Karpas-422 (cell line): Measurements from ENCODE around the gene PLSCR1. TPM values are rescaled to one million over a fixed set of nuclear protein-coding genes. Genes with fewer than 3 reads are reported as not detected.

Experiments used
- DNase-seq: peaks from one replicate; pipeline ENCODE4 v3.0.0-alpha.2; 2015
- H2AFZ ChIP-seq: fragments of 200-600 bp; sonication (generic); 2 replicates; pipeline ENCODE4 v1.6.1; 2014; ENCODE audit warnings: antibody characterized with exemption, low read length, mixed read lengths
- H3K27ac ChIP-seq: fragments of 200-600 bp; sonication (generic); 2 replicates; pipeline ENCODE4 v1.5.1; 2014; ENCODE audit warnings: mild to moderate bottlenecking, low read length, moderate library complexity
- H3K27me3 ChIP-seq: fragments of 200-600 bp; sonication (generic); 2 replicates; pipeline ENCODE4 v1.6.1; 2014; ENCODE audit warnings: low read length, mixed read lengths
- H3K36me3 ChIP-seq: fragments of 200-600 bp; sonication (generic); 2 replicates; pipeline ENCODE4 v1.6.1; 2014; ENCODE audit warnings: low read length, mixed read lengths; ENCODE audit not compliant: insufficient read depth
- H3K4me1 ChIP-seq: fragments of 200-600 bp; sonication (generic); 2 replicates; pipeline ENCODE4 v1.6.1; 2014; ENCODE audit warnings: mild to moderate bottlenecking, low read length, mixed read lengths
- H3K4me2 ChIP-seq: fragments of 200-600 bp; sonication (generic); 2 replicates; pipeline ENCODE4 v1.6.1; 2014; ENCODE audit warnings: low read length, low read depth, mild to moderate bottlenecking; ENCODE audit not compliant: poor library complexity, severe bottlenecking
- H3K4me3 ChIP-seq: fragments of 200-600 bp; sonication (generic); 2 replicates; pipeline ENCODE4 v1.5.1; 2014; ENCODE audit warnings: mild to moderate bottlenecking, antibody characterized with exemption, low read length, mixed read lengths
- H3K79me2 ChIP-seq: fragments of 200-600 bp; sonication (generic); 2 replicates; pipeline ENCODE4 v1.6.1; 2014; ENCODE audit warnings: mild to moderate bottlenecking, low read length, mixed read lengths
- H3K9ac ChIP-seq: fragments of 200-600 bp; sonication (generic); 2 replicates; pipeline ENCODE4 v1.6.0; 2014; ENCODE audit warnings: low read length
- H3K9me2 ChIP-seq: fragments of 200-600 bp; sonication (generic), shearing (Covaris generic); replicated peaks from 2 replicates; pipeline ENCODE4 v1.6.0; 2014; ENCODE audit warnings: mild to moderate bottlenecking, low read length, moderate library complexity; ENCODE audit not compliant: insufficient read depth
- H3K9me3 ChIP-seq: fragments of 300-700, 200-600 bp; sonication (generic); 2 replicates; pipeline ENCODE4 v1.6.1; 2014; ENCODE audit warnings: low read length, mixed read lengths
- H4K20me1 ChIP-seq: fragments of 200-600 bp; sonication (generic); 2 replicates; pipeline ENCODE4 v1.6.1; 2014; ENCODE audit warnings: mild to moderate bottlenecking, antibody characterized with exemption, low read length, low read depth; ENCODE audit not compliant: insufficient read depth
- total RNA-seq: library from RNA; depleted of rRNA; stranded (reverse); fragments of >200 nt; shearing (Covaris generic); gene quantifications from 2 replicates; pipeline ENCODE4 v1.2.3, GENCODE V29; 2014; ENCODE audit warnings: low replicate concordance

The PLSCR1 gene
- total RNA-seq, 1 experiment from 2014 or later = 26.2 TPM

- Histone ChIP-seq H3K79me2 (no peaks in the 10 kb centered on the region), H3K36me3 (no peaks in the 10 kb centered on the region), H4K20me1 (no peaks in the 10 kb centered on the region), H3K27me3 (no peaks in the 10 kb centered on the region), H2AFZ (no peak overlapping the region), H3K27ac (no peak overlapping the region), H3K4me2 (no peak overlapping the region), H3K9me3 (no peaks in the 10 kb centered on the region), H3K9me2 (no peaks in the 10 kb centered on the region), H3K4me1 (peaks cover 6% of the 10 kb centered on the region; the same call in 1 of the 2 replicates), H3K4me3 (no peak overlapping the region), H3K9ac (no peak overlapping the region)
- no peak for DNase-seq
Measured at GRCh38 chr3:146519810-146520209, 24.6 kb downstream of the PLSCR1 start.

GRCh38 chr3:146517684-146518435 is 26.5 kb downstream of the PLSCR1 start:
- Histone ChIP-seq H3K27ac (no peak overlapping the region), H3K27me3 (no peaks in the 10 kb centered on the region), H3K79me2 (no peaks in the 10 kb centered on the region), H3K9me3 (no peaks in the 10 kb centered on the region), H3K4me2 (no peak overlapping the region), H3K9ac (no peak overlapping the region), H3K4me3 (no peak overlapping the region), H3K4me1 (peaks cover 6% of the 10 kb centered on the region; the same call in 1 of the 2 replicates), H4K20me1 (no peaks in the 10 kb centered on the region), H3K9me2 (no peaks in the 10 kb centered on the region), H3K36me3 (no peaks in the 10 kb centered on the region), H2AFZ (no peak overlapping the region)
- DNase-seq = no peak

- H3K4me1 ChIP-seq = no peaks in the 10 kb centered on the region
- no peaks in the 10 kb centered on the region for H3K79me2 ChIP-seq
- no peak for DNase-seq
- H3K27ac ChIP-seq = no peak overlapping the region
- no peaks in the 10 kb centered on the region for H3K9me3 ChIP-seq
- no peaks in the 10 kb centered on the region for H3K27me3 ChIP-seq
- H3K36me3 ChIP-seq = no peaks in the 10 kb centered on the region
- H3K4me3 ChIP-seq = no peak overlapping the region
- no peaks in the 10 kb centered on the region for H4K20me1 ChIP-seq
- no peaks in the 10 kb centered on the region for H3K9me2 ChIP-seq
- H3K9ac ChIP-seq = no peak overlapping the region
- no peak overlapping the region for H2AFZ ChIP-seq
- no peak overlapping the region for H3K4me2 ChIP-seq
Measured at GRCh38 chr3:146513386-146514051, 30.9 kb downstream of the PLSCR1 start.

GRCh38 chr3:146511402-146512134 is 32.8 kb downstream of the PLSCR1 start:
- Histone ChIP-seq H3K4me2 (no peak overlapping the region), H3K9me2 (no peaks in the 10 kb centered on the region), H3K36me3 (no peaks in the 10 kb centered on the region), H3K27ac (no peak overlapping the region), H3K9me3 (no peaks in the 10 kb centered on the region), H3K4me1 (no peaks in the 10 kb centered on the region), H3K27me3 (no peaks in the 10 kb centered on the region), H2AFZ (no peak overlapping the region), H4K20me1 (no peaks in the 10 kb centered on the region), H3K79me2 (no peaks in the 10 kb centered on the region), H3K4me3 (no peak overlapping the region), H3K9ac (no peak overlapping the region)
- no peak for DNase-seq

GRCh38 chr3:146507331-146508120 is 36.9 kb downstream of the PLSCR1 start:
- Histone ChIP-seq H3K36me3 (no peaks in the 10 kb centered on the region), H3K9me2 (no peaks in the 10 kb centered on the region), H3K4me1 (peaks cover 25% of the 10 kb centered on the region), H3K79me2 (no peaks in the 10 kb centered on the region), H4K20me1 (no peaks in the 10 kb centered on the region), H3K27ac (no peak overlapping the region), H3K4me3 (no peak overlapping the region), H2AFZ (no peak overlapping the region), H3K4me2 (no peak overlapping the region), H3K9me3 (no peaks in the 10 kb centered on the region), H3K9ac (no peak overlapping the region), H3K27me3 (no peaks in the 10 kb centered on the region)
- DNase-seq = no peak

DNA sequence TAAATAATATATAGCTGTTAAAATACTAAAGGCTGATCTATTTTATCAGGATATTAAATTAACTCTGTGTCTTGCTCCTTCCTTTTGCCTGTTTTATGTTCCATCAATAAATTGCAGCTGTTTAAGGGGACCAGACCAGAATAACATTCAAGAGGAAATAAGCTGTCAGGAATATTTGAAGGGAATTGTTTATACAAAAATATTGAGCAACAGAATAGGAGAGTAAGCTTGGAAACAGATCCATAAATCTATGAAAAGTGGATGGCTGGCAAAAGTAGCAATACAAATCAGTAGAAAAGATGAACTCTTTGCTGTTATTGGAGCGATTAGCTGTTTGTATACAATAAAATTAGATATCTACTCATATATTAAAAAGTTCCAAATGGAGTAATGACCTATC is 38.9 kb downstream of the PLSCR1 start:
- Histone ChIP-seq H3K36me3 (no peaks in the 10 kb centered on the region), H3K27me3 (no peaks in the 10 kb centered on the region), H3K4me3 (no peak overlapping the region), H3K79me2 (no peaks in the 10 kb centered on the region), H3K4me2 (no peak overlapping the region), H2AFZ (no peak overlapping the region), H4K20me1 (no peaks in the 10 kb centered on the region), H3K9me2 (no peaks in the 10 kb centered on the region), H3K9me3 (no peaks in the 10 kb centered on the region), H3K4me1 (peaks cover 25% of the 10 kb centered on the region), H3K9ac (no peak overlapping the region), H3K27ac (no peak overlapping the region)
- no peak for DNase-seq

DNA sequence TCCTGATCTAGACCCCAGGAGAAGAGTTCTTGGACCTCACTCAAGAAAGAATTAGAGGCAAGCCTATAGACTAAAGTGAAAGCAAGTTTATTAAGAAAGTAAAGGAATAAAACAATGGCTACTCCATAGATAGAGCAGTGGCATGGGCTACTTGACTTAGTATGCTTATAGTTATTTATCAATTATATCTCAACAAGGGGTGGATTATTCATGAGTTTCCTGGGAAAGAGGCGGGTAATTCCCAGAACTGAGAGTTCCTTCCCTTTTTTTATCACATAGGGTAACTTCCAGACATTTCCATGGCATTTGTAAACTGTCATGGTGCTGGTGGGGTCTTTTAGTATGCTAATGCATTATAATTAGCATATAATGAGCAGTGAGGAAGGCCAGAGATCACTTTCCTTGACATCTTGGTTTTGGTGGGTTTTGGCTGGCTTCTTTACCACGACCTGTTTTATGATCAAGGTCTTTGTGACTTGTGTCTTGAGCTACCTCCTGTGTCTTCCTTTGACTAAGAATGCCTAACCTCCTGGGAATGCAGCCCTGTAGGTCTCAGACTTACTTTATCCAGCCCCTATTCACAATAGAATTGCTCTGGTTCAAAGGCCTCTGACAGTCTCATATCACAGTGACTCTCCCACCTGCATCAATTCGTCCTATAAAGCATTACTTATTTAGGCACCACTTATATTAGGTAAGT is 39.8 kb downstream of the PLSCR1 start:
- Histone ChIP-seq H3K79me2 (no peaks in the 10 kb centered on the region), H3K9me2 (no peaks in the 10 kb centered on the region), H3K4me1 (peaks cover 25% of the 10 kb centered on the region), H4K20me1 (no peaks in the 10 kb centered on the region), H3K27ac (peak overlapping the region; percentile 57; the same call in 1 of the 2 replicates), H3K36me3 (no peaks in the 10 kb centered on the region), H3K4me2 (no peak overlapping the region), H3K9me3 (no peaks in the 10 kb centered on the region), H3K9ac (no peak overlapping the region), H2AFZ (no peak overlapping the region), H3K4me3 (no peak overlapping the region), H3K27me3 (no peaks in the 10 kb centered on the region)
- DNase-seq = no peak
